Astrocyte (in vitro differentiated cells and primary cell): ENCODE data around the gene KIF21B.

ENCODE experiments used
- CTCF ChIP-seq: IDR thresholded peaks from 2 replicates; pipeline ENCODE4 v1.5.1; 2011; ENCODE audit warnings: low read depth, mild to moderate bottlenecking, inconsistent platforms, low read length, moderate library complexity; ENCODE audit not compliant: insufficient read depth
- EZH2 ChIP-seq: IDR thresholded peaks from 2 replicates; pipeline ENCODE4 v1.6.1; 2012; ENCODE audit warnings: mild to moderate bottlenecking, low read length, inconsistent platforms; ENCODE audit not compliant: insufficient read depth

DNA sequence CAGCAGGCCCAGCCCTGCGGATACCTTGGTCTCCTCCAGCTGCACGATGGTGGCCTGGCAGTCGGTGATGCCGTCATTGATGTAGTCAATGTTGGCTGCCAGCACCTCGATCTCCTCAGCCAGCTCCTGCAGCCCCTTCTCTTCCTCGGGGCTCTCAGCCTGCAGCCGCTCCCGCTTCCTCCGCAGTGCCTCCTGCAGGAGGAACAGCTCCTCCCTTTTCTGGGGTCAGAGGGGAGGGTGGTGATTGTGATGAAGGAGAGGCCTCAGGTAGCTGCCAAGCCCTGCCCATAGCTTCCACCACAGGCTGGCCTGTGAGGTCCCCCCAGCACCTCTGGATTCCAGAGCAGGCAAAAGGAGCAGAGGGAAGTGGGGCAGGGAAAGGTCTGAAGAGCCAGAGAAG is 33.4 kb downstream of the KIF21B start:
- TF ChIP-seq CTCF = no peak
- no peak for TF ChIP-seq EZH2
